HG02571 (cell line): ENCODE data around the gene AFF3.

Experiments
- ATAC-seq: cut with Tn5 transposase; IDR thresholded peaks from one replicate; pipeline ENCODE4 v1.9.1; 2021; ENCODE audit warnings: mild to moderate bottlenecking, moderate library complexity; ENCODE audit not compliant: unreplicated experiment

AFF3 gene

DNA sequence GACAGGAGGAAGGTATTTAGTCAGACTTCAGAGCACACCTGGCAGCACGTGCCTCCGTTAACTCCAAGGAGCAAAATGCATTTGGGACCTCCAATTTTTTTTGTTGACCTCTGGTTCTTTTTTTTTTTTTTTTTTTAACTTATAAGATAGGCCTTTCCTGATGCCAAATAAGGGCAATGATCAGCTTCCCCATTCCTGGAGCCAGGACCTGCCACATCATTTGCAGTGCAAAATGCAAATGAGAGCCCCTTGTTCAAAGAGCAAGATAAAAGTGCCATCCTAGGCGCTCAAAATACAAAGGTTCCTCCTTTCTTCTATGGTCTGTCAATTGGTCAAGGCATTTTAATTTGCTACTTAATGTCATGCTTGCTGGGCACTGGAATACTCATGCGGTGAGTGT, 519.4 kb downstream of the AFF3 start:
- no peak for ATAC-seq

DNA sequence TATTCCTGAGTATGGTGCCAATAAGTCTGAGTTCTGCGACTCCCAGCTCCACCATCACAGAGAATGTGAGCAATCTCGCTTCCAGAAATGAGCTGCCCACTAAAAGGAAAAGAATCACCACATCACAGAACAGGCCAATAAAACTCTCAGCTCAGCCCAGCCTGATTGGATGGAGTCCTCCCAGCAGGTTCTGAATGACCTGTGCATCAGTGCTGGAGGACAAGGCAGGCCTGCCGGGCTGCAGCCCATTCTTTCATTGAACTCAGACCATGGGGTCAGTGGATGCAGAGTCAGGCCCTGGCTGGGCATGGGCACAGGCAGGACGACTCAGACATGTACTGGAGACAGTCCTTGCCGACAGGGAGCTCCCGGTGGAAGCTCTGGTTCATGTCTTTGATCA, 519.9 kb downstream of the AFF3 start:
- no peak for ATAC-seq

DNA sequence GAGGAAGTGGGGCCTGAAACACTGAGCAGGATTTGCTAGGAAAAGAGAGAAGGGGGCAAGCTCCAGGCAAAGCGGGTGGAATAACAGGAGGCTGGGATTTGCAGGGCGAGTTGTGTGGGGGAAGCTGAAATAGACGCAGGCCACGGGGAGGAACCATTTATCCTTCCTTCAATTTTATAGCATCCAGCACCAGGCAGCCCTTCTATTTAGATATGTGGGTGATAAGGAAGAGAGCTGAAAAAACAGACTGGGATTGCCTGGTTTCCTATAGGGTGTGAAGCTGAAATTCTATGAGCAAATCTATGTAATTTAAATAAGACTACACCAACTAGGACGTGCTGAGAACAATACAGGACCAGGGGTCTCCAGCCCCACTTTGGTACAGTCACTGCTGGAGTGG, 520.6 kb downstream of the AFF3 start:
- ATAC-seq: no peak

DNA sequence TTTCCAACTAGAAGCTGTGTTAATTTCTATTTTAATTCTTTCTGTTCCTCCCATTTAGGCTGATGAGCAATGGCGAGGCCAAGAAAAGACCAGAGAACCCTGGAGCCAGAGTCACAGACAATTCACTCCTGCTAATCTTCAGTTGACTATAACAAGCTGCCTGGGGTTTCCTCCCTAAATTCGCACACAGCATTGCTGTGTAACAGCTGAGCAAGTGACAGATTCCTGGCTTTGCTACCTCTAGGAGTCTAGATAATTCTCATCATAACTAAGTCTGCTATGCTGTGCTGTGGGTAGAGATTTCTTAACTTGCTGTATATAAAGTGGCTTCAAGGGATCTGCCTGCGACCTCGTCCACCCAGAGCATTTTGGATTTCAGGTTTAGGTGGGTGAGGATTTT, 521.3 kb downstream of the AFF3 start:
- ATAC-seq: no peak

DNA sequence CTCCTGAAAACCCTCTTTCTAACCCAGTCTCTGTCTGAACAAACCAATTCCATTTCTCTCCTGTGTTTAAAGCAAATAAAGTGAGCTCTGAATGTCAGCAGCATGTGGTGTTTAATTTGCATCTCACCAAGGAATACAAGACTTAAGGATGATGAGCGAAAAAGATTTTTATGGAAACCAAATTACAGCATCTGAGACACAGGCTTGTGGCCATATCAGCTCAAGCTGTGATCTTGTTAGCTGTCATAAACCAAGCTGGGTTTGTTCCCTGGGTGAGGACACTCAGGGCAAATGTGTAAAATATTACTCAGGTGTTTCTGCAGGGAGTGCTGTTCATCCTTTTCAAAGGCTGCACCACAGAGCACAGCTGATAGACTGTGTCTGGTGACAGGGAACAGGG, 523.2 kb downstream of the AFF3 start:
- no peak for ATAC-seq

DNA sequence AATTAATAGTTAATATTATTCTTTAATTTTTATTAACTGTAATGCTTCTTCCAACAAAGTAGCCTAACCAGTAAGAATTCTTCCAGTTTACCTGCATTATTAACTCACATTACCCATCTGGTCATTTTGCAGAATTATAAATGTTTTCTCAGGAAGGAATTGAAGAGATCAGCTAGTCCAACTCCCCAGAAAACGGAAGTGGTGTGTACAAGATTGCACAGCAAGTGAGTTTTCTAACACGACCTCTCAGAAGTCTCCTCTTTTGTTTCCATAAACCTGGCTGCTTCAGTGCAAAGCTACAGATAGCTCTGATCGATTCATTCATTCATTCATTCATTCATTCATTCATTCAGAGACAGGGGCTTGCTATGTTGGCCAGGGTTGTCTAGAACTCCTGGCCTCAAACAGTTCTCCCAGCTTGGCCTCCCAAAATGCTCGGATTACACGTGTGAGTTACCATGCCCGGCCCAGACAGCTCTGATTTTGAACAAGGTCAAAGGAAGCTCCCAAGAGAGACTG, 523.8 kb downstream of the AFF3 start:
- no peak for ATAC-seq

DNA sequence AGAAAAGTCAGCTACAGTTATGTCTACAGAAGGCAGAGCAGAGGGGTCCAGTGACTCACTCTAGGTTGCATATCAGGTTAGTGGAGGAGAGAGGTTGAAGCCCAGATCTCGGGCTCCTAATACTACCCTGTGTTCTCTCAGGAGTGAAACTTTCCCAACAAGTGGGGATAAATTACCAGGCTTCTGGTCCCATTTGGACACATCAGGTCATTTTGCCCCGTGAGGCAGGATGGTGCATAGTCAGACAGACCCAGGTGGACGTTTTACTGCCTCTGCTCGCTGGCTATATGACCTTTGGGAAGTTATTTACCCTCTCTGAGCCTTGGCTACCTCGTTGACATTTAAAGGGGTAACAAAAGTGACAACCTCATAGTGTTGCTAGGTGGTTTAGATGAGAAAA, 524.6 kb downstream of the AFF3 start:
- ATAC-seq: no peak

DNA sequence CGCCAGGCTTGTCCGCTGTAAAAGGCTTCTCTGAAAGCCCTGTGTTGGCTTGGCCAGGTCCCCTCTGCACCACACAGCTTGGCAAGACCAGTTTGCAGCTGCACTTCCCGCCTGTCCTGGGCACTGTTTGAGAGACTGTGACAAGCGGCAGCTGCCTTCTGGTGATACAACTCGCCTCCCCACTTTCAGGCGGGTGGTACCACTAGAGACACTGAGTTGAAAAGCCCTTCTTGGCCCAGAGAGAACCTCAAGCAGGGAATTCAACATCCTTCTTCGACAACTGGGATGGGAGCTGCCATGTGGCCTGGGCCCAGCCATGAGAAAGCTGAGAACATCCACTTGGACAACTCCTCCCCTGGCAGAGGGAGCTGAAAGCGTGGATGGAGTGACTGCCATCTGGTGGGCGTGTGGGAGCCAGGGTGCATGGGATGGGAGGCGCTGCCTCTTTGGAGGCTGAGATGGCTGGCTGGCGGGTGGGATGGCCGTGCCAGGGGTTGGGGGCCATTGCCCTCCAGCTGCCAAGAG, 527.1 kb downstream of the AFF3 start:
- ATAC-seq: no peak

DNA sequence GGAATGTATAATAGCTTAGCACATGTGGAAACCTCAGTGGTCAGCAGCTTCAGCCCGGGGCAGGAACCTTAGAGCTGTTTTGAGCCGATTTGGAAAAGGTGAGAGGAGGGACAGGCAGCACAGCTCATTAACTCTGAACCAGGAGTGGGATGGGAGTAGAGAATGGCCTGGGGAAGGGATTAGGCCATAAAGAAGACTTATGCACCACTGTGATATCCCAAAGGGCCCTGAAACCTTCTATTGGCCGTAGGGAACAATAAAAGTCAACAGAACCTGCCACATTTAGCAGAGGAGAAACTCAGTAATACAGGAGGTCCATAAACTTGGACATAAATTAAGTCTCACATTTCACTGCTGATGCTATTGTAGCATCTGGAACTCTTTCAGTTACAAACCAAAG, 528.4 kb downstream of the AFF3 start:
- ATAC-seq: no peak

DNA sequence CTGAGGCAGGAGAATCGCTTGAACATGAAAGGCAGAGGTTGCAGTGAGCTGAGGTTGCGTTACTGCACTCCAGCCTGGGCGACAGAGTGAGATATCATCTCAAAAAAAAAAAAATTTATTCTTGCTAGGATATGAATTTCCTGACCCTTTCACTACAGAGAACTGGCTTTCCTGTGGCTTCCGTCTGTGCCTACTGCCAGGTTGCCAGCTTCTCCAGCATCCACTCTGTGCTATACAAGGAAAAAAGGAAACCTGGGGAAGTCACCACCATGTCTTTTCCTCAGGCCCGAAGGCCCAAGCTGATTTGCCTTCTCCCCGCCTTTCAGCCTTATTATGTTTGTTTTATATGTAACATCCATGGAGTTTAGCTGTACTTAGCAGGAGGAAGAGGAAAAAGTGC, 530.6 kb downstream of the AFF3 start:
- no peak for ATAC-seq

DNA sequence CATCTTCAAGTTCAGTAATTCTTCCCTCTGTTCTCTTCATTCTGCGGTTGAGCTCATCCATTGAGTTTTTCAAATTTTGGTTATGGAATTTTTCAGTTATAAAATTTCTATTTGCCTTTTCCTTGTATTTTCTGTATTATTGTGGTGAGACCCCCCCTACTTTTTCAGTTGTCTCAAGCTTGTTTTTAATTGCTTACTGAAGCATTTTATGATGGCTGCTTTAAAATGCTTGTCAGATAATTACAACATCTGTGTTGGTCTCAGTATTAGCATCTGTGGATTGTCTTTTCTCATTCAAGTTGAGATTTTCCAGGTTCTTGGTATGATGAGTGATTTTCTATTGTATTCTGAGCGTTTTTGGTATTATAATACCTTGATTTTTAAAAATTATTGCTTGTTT, 531.4 kb downstream of the AFF3 start:
- ATAC-seq: no peak

DNA sequence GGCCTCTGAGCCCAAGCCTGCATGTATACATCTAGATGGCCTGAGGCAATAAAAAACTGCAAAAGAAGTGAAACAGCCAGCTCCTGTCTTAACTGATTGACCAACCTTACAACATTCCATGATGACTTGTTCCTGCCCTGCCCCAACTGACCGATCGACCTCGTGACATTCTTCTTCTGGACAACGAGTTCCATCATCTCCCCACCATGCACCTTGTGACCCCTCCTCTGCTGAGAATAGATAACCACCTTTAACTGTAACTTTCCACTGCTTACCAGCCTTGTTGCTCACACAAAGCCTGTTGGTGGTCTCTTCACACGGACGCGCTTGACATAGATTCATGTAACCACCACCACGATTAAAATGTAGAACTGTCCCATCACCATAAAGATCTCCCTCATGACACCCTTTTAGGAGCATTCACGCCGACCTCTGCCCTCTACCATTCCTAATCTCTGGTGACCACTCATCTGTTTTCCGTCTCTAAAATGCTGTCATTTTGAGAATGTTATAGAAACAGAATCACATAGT, 532.5 kb downstream of the AFF3 start:
- ATAC-seq: no peak

DNA sequence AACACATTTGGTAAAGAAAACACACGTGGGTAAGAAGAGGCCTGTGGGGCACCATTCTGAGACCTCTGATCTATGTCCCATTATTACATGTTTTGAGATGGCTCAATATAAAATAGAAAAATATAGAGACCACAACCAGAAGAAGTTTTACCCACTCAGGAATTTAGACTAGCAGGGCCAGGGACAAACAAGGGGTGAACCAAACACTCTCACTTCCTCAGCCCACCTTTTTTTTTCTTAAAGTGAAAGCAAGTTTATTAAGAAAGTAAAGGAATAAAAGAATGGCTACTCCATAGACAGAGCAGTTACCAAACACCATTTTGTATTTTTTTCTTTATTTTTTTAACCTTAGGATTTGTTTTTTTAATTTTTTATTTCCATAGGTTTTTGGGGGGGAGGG, 533.5 kb downstream of the AFF3 start:
- ATAC-seq: no peak

DNA sequence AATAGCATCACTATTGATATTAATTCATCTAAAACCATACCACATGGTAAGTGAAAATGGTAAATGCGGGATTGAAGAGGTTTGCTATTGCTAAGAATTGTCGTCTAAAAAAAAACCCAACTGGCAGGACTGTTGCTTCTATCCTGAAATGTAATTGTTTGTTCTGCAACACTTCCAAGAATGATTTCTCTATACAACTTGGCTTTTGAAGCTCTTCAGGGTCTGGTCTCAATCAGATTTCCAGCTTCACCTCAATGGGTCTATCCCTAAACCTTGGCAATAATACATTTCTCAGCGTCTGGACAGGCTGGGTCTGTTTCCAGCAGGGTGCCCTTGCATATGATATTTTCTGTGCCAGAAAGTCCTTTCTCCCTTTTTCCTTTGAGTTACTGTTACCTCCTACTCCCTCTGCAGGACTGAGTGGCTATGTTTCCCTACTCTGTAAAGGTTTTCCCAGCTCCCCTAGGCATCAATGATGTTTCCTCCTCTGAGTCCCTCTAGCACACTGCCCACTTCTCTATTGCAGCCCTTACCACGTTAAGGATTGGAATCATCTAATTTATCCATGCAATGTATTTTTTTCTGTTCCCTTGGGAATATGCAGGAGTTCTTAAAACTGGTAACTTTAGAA, 534.4 kb downstream of the AFF3 start:
- ATAC-seq: no peak

DNA sequence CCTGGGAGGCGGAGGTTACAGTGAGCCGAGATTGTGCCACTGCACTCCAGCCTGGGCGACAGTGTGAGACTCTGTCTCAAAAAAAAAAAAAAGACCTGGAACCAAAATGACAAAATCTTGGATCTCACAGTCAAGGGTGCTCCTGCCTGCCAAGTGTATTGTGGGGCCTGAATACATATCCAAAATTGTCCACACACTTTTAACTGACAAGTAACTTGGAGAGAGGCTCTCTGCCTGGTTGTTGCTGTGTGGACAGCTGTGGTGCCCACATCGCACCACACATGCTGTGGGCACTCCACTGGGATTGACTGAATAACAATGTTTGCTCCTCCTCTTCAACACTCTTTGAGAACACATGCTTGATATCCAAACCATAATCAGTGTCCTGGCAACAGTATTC, 534.9 kb downstream of the AFF3 start:
- no peak for ATAC-seq

DNA sequence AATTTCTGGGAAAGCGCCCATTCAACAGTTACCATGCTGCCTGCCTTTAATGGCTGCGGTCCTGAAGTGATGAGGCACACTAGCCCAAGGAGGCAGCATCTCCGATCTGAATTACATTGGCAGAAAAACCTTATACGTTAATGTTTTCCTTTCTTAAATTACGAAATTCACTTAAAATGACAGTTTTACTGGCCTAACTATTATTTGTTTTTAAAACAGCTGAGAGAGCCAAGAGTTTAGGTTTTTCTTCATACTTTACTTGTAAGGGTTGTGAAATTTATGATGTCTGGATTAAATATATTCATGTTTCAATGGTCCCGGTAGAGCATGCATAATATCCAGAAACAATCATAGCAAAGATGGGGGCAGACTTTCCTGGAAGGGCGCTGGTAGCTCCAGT, 537.4 kb downstream of the AFF3 start:
- ATAC-seq: no peak

DNA sequence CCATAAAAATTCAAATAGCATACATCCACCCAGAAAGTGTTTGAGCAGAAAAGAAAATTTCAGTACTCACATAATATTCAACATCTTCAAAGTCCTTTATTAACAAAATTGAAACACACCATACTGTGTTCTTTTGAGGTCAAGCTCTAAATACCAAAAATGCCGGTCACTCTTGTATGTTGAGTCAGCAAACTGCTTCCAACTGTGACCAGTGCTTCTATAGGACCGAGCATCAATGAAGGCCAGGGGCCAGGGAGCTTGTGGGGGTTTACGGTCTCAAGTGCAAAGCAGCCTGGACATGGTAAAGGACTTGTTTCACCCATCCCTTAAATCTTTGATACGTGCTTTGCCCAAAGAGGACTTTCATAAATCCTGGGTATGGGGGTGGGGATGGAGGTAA, 539.9 kb downstream of the AFF3 start:
- ATAC-seq: no peak

DNA sequence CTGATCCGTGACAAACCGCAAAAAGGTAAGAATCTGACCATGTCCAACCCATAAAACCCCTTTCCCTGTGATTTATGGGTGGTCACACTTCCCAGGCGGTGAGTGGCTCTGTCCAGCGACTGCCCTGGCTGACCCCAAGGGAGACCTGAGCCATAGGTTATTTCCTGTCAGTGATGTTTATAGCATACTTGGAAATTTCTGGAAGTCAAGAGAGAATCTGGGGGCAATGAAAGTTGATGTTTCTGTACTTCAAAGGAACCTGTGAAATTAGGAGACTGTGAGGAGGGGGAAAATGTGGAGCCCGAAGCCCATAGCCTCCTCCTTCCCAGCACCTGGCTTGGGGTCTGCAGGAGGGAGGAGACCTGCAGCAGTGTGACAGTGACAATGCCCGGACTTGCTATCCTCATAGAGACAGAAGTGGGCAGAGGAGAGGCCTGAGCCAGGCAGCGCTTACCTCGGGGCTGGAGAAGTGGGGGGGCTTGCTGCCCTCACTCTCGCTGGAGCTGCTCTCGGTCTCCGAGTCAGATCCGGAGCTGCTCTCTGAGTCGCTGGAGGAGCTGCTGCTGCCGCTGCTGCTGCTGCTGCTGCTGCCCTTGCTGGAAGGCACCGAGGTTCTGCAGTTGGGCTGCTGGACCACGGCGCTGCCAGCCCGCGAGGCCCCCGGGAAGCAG, 541.3 kb downstream of the AFF3 start:
- ATAC-seq: no peak

DNA sequence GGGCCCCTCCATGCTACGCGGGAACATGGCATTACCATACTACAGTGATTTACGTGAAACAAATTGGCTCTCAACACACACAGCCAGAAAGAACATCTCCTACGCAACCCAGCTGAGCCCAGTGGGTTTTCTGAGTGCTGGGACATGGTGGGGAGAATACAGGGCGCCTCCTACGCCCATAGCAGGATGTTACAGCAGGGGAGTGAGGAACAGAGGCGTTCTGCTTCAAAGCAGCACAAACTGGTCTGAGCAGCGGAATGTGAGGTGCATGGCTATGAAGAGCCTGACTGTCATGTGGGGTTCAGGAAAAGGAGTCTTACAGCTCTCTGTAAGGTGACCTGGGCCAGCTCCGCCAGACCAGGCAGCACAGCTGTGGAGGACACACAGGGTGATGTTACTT, 543.9 kb downstream of the AFF3 start:
- ATAC-seq: no peak

DNA sequence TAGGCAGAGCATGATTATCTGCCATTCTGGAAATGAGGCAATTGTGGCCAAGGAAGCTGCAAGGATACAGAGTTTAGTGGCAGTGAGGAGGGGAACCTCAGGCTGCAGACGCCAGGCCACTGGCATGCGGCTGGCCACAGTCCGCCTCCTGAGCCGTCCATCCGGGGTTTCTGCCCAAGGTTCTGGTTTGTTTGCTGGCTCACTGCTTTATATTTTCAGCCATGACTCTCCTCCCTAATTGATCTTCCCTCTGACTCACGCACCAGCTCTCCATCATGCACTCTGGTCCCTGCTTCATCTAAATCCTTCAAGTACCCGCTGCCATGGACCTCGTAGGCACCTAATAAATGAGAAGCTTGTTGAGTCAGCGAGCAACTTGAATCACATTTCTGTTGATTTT, 544.8 kb downstream of the AFF3 start:
- no peak for ATAC-seq

DNA sequence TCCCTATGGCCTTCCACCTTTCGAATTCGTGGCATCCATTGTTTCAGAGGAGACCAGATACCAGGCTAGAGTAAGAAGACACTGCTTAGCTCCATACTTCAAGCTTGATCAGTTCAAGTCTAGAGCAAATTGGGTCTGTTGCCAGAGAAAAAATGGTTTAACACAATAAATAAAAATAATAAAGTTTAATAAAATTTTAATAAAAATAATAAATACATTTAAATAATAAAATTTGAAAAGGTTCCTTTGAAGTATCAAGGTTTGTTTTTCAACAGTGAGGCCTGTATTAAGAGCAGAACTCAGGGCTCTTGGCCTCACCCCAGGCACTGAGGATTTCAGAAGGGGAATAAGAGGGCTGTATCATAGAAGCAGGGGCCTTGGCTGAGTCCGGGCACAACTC, 547.0 kb downstream of the AFF3 start:
- ATAC-seq: no peak

DNA sequence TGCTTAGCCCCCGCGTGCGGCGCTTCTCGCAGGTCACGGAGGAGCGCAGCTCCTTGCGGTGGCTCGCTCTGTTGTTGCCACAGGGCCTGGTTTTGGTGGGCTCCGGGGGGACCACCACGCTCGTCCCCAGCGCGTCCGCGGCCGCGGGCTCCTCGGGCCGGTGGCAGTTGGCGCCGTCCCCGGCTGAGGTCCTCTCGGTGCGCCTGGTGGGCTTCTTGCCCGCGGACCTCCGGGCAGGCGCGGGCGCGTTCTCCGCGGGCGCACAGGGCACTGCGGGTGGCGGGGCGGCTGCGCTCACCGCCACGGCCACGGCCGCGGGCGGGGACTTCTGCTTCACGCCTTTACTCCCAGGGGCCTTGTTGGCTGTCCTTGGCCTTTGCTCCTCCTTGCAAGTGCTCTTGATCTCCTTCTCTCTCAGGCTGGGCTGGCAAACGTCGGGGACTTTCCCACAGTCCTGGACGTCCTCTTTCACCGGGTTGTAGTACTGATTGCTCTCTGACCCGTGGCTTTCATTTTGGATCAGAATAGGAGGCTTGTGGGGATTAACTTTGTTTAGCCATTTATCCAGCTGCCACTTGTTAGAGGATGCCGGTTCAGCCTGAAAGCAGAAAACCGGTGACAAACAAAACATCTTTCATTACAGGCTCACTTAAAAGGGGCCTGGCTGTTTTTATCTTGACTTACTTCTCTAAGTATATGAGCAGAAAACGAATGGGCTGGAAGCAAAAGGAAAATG, 548.5 kb downstream of the AFF3 start:
- ATAC-seq: no peak
